Psoas muscle (tissue), 8 donors: ENCODE data around the gene MAJIN. TPM values are rescaled to one million over a fixed set of nuclear protein-coding genes. Genes with fewer than 3 reads are reported as not detected.

Experiments used
- ATAC-seq, 4 donors: fragments of 200-7000 bp; cut with Tn5 transposase; one replicate each; pipeline ENCODE4 v1.9.1; 2020; ENCODE audit warnings: moderate library complexity in 3 of 4, mild to moderate bottlenecking in 2 of 4
- DNase-seq, 2 donors: peaks; one replicate each; pipeline ENCODE4 v3.0.0-alpha.2; 2020
- H3K27ac ChIP-seq: fragments of 200-600 bp; one replicate; pipeline ENCODE4 v1.8.0; 2022
- H3K27me3 ChIP-seq, 3 donors: fragments of 200-600 bp in 1 of 3; one replicate each; pipeline versions ENCODE4 v1.6.1 to v1.8.0; 2013 to 2022; ENCODE audit warnings: low read length in 2 of 3, mild to moderate bottlenecking in 2 of 3, moderate library complexity in 1 of 3; ENCODE audit not compliant: insufficient read depth in 3 of 3
- H3K36me3 ChIP-seq, 2 donors: fragments of 200-600 bp in 1 of 2; one replicate each; pipeline versions ENCODE4 v1.6.1 to v1.8.0; 2013 to 2022; ENCODE audit warnings: low read depth in 1 of 2, mild to moderate bottlenecking in 1 of 2, moderate library complexity in 1 of 2; ENCODE audit not compliant: insufficient read depth in 1 of 2
- H3K4me1 ChIP-seq: fragments of 200-600 bp; one replicate; pipeline ENCODE4 v1.8.0; 2022
- H3K4me3 ChIP-seq: fragments of 200-600 bp; one replicate; pipeline ENCODE4 v1.8.0; 2022; ENCODE audit warnings: mild to moderate bottlenecking
- H3K9me3 ChIP-seq: fragments of 200-600 bp; one replicate; pipeline ENCODE4 v1.8.0; 2022
- WGBS, 3 donors: extraction: QIAGEN DNeasy Blood & Tissue Kit; methylation state at CpG; one replicate each; pipeline versions ENCODE4 v1.1.6 to v1.1.7; 2013; 5-methylcytosine and 5-hydroxymethylcytosine counted together
- intact Hi-C, 2 donors: fragments of 100-400 bp; cut with DNase I; formaldehyde crosslinking; loops; one replicate each; pipeline versions ENCODE4 v1.11.0 to v1.14.2; 2022
- polyA plus RNA-seq, 3 donors: library from polyadenylated mRNA; stranded (reverse); fragments of 200-250 nt; gene quantifications; one replicate each; pipeline ENCODE4 v1.2.3, GENCODE V29; 2013
- total RNA-seq, 4 donors: library from RNA; stranded (reverse); fragmentation: NEBNext Ultra II Directional in 2 of 4; extraction: Animal tissue kit (Norgen Biotek cat#: 25700) in 2 of 4; gene quantifications; one replicate each; pipeline versions ENCODE4 v1.2.1 to v1.2.4, GENCODE V29; 2021 to 2023
- TF ChIP-seq, protein P1 (sequence below): fragments of 200-600 bp; IDR thresholded peaks from one replicate; pipeline ENCODE4 v1.8.0; 2022; ENCODE audit warnings: antibody characterized with exemption
- donor health status: healthy with polysubstance abuse.
- donor health status: DM: no; HTN: no; CAD: no; lungs with moderate emphysema.
- donor health status: Bipolar disorder and iron deficiency.
- donor health status: healthy.
- donor health status: DM: yes; HTN: yes; CAD: no.
- donor health status: DM: no; HTN: no; CAD: no.
- donor health status: DM: no; HTN: no; CAD: no.
- donor health status: DM: yes; HTN: yes; CAD: no.

Gene MAJIN
- total and polyA plus RNA-seq, 7 donors, result not detected

DNA sequence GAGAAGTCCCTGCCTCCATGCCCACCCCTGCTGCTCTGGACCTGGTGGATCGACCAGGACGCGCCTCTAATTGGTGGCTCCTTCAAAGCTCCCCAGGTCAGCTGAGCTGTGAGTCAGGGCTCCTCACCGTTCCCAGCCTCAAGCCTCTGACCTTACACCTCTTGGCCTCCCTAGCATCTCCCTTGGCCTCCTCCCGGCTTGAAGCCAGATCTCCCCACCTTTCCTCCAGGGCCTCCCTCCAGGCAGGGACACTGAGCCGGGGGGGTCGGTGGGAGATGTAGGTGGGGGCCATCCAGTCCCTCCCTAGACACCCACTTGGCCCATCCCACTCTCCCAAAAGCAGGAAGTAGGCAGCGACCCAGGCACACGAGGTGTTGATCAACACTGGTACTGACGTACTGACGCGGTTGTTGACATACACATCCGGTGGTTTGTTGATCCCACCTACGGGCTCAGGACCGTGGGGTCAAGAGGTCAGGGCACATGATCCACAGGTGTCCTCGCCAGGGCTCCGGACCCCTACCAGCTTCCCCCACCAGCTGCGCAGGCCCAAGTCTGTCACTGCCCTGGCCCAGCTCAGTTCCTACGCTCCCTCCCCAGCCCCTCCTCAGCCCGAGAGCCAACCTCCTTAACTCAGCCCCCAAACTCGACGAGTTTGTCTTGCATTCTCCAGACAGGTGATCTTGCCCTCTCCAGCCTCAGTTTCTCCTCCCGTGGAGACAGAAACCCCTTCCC, 55.7 kb downstream of the MAJIN start:
- Histone ChIP-seq H3K9me3 (no peaks in the 10 kb centered on the region), H3K27me3 (no peaks in the 10 kb centered on the region), H3K4me1 (peaks cover 25% of the 10 kb centered on the region), H3K27ac (peak overlapping the region; percentile 84), H3K36me3 (peaks cover 2 to 34% of the 10 kb centered on the region in 2 donors), H3K4me3 (peak overlapping the region; percentile 91)
- WGBS, 3 donors, result 6 to 8% (median 6%) methylated on average over 23 of the region's 23 CpGs
- ATAC-seq, result peak in 1 of 4 donors; percentile 5
- intact Hi-C loops, result loop anchor here in 1 of 2 donors (5.0 kb wide), 1 partner anchor 81 kb away; the partner anchor contains the start of gene BATF2
- peak; percentile 46 to 75 for DNase-seq
- TF ChIP-seq, protein P1, sequence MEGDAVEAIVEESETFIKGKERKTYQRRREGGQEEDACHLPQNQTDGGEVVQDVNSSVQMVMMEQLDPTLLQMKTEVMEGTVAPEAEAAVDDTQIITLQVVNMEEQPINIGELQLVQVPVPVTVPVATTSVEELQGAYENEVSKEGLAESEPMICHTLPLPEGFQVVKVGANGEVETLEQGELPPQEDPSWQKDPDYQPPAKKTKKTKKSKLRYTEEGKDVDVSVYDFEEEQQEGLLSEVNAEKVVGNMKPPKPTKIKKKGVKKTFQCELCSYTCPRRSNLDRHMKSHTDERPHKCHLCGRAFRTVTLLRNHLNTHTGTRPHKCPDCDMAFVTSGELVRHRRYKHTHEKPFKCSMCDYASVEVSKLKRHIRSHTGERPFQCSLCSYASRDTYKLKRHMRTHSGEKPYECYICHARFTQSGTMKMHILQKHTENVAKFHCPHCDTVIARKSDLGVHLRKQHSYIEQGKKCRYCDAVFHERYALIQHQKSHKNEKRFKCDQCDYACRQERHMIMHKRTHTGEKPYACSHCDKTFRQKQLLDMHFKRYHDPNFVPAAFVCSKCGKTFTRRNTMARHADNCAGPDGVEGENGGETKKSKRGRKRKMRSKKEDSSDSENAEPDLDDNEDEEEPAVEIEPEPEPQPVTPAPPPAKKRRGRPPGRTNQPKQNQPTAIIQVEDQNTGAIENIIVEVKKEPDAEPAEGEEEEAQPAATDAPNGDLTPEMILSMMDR, result no peak

DNA sequence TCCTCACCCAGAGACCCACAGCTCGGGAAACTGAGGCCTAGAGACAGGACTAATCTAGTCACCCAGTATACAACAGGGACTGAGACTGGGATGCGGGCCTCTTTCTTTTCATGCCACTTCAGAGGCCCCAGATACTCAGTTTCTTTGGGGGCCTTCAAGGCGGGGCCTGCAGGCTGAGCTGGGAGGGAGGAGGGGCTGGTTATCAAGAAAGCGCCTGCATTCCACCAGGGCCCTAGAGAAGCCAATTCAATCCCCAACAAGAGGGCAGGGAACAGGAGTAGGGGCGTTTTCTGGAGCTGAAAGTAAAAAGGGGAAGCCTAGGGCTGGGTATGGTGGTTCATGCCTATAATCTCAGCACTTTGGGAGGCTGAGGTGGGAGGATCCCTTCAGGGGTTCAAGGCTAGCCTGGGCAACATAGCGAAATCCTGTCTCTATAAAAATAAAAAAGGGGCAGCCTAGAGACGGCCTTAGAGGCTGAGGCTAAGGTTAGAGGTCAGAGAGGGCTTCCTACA, 56.5 kb downstream of the MAJIN start:
- 72 to 81% (median 79%) methylated on average over 7 of the region's 7 CpGs for WGBS, 3 donors
- Histone ChIP-seq H3K27me3 (no peaks in the 10 kb centered on the region), H3K4me3 (peak overlapping the region; percentile 91), H3K9me3 (no peaks in the 10 kb centered on the region), H3K4me1 (peaks cover 25% of the 10 kb centered on the region), H3K27ac (peak overlapping the region; percentile 84), H3K36me3 (peaks cover 3 to 42% of the 10 kb centered on the region in 2 donors)
- ATAC-seq, result no peak
- TF ChIP-seq, protein P1, result no peak
- intact Hi-C loops, result loop anchor here in 1 of 2 donors (5.0 kb wide), 1 partner anchor 82 kb away; the partner anchor contains the start of gene BATF2
- no peak for DNase-seq

- H3K27me3 ChIP-seq, result no peaks in the 10 kb centered on the region
- intact Hi-C loops, result no loop called here
- ATAC-seq (no peak), DNase-seq (no peak)
- H3K4me1 ChIP-seq, result peaks cover 25% of the 10 kb centered on the region
- H3K4me3 ChIP-seq, result no peak overlapping the region
- 90 to 94% (median 92%) methylated on average over 14 to 17 of the region's 17 CpGs for WGBS, 3 donors
- H3K27ac ChIP-seq, result no peak overlapping the region
- peaks cover 6 to 55% of the 10 kb centered on the region in 2 donors for H3K36me3 ChIP-seq
- TF ChIP-seq, protein P1, result no peak
- no peaks in the 10 kb centered on the region for H3K9me3 ChIP-seq
Observed at GRCh38 chr11:64914123-64914522, 57.8 kb downstream of the MAJIN start.

GRCh38 chr11:64913171-64913727, 58.7 kb downstream of the MAJIN start:
- no peaks in the 10 kb centered on the region for H3K27me3 ChIP-seq
- H3K4me1 ChIP-seq, result peaks cover 18% of the 10 kb centered on the region
- no peak overlapping the region for H3K4me3 ChIP-seq
- H3K27ac ChIP-seq, result no peak overlapping the region
- H3K9me3 ChIP-seq, result no peaks in the 10 kb centered on the region
- peaks cover 6 to 63% of the 10 kb centered on the region in 2 donors for H3K36me3 ChIP-seq
- intact Hi-C loops, result no loop called here
- ATAC-seq, result no peak
- no peak for DNase-seq
- TF ChIP-seq, protein P1, result no peak
- WGBS, 3 donors, result 84 to 91% (median 90%) methylated on average over 17 to 18 of the region's 18 CpGs
